ENCODE data around the gene COX6A2. TPM values are rescaled to one million over a fixed set of nuclear protein-coding genes. Genes with fewer than 3 reads are reported as not detected.
A peak's percentile ranks its signal among the peaks of the same experiment; 100 is the strongest.

COX6A2 gene
- total and polyA plus RNA-seq, 2 donors (not counting 3 experiments of a cell fraction or from before 2014, with no cell fraction given): not detected

GRCh38 chr16:31455601-31456314 lies 27.6 kb upstream of the COX6A2 start:
- peak; percentile 24 for DNase-seq (ENCODE audit: low read depth, low spot score)
- Histone ChIP-seq H2AFZ (ENCODE audit: low read depth, low read length) (no peak overlapping the region), H3K4me2 (ENCODE audit: insufficient read depth, low read length) (no peak overlapping the region), H3K9me1 (replicated peaks; ENCODE audit: control insufficient read depth, extremely low read depth, insufficient read depth, low read length) (no peaks in the 10 kb centered on the region), H4K20me1 (replicated peaks; ENCODE audit: control insufficient read depth, extremely low read depth, insufficient read depth, low read length) (no peaks in the 10 kb centered on the region), H3K79me2 (ENCODE audit: control insufficient read depth, insufficient read depth, low read length) (peaks cover 37% of the 10 kb centered on the region), H3K9me3 (replicated peaks; ENCODE audit: control insufficient read depth, insufficient read depth, low read length) (no peaks in the 10 kb centered on the region), H3K4me3 (replicated peaks in 1 of 3; ENCODE audit: insufficient read depth in 1 of 3, low read depth in 1 of 3, low read length in 3 of 3) (no peak overlapping the region), H3K27ac (ENCODE audit: insufficient read depth, low read depth, low read length) (no peak overlapping the region), H3K4me1 (ENCODE audit: control insufficient read depth, extremely low read depth, insufficient read depth, low read length) (peaks cover 37% of the 10 kb centered on the region), H3K36me3 (ENCODE audit: control insufficient read depth in 2 of 2, extremely low read depth in 1 of 2, insufficient read depth in 2 of 2, low read length in 2 of 2) (no peaks in the 10 kb centered on the region), H3K9ac (replicated peaks; ENCODE audit: extremely low read depth, insufficient read depth, low read length) (no peak overlapping the region), H3K27me3 (ENCODE audit: control insufficient read depth in 2 of 2, insufficient read depth in 2 of 2, low read length in 2 of 2) (no peaks in the 10 kb centered on the region)
- no peak for FAIRE-seq
- POLR2A ChIA-PET: interaction anchor here (1.3 kb wide), 1 partner anchor 276 kb away, joined by 5 read pairs; the partner anchor contains the start of gene FUS
- intact Hi-C loops (cut with micrococcal nuclease) (loop anchor here (5.0 kb wide), 3 partner anchors 253 to 273 kb away; partner anchors contain the start of genes FUS and PYCARD), dilution Hi-C loops (cut with MboI; ENCODE audit: extremely low pct_ligation_motif_present, low sequenced_read_pairs) (no loop called here)
- CTCF ChIA-PET: interaction anchor here (0.5 to 1.2 kb wide), 4 partner anchors 12 to 73 kb away, joined by 3 to 13 read pairs (median 4); partner anchors contain the start of gene ZNF843
- TF ChIP-seq GATA2 (IDR thresholded peaks at IDR 0.05; ENCODE audit: insufficient read depth, insufficient read length, low read depth, low read length): no peak
- TF ChIP-seq CTCF (IDR thresholded peaks at IDR 0.05; ENCODE audit: extremely low read depth in 1 of 2, insufficient read depth in 1 of 2, low read depth in 1 of 2, low read length in 2 of 2): peak; percentile 27 to 52
- no TSS peak for BruUV-seq (replicated peaks)
